GM23248 (cell line): ENCODE data around the gene COL23A1. TPM values are rescaled to one million over a fixed set of nuclear protein-coding genes. Genes with fewer than 3 reads are reported as not detected.

Experiments
- DNase-seq: peaks from one replicate; pipeline ENCODE4 v3.0.0-alpha.2; 2015
- H2AFZ ChIP-seq: fragments of 200-600 bp; sonication (generic); 2 replicates; pipeline ENCODE4 v1.6.1; 2016; ENCODE audit warnings: antibody characterized with exemption
- H3F3A ChIP-seq: fragments of 200-600 bp; sonication (generic); 2 replicates; pipeline ENCODE4 v1.6.1; 2016; ENCODE audit warnings: mild to moderate bottlenecking, antibody characterized with exemption, mixed run types; ENCODE audit not compliant: insufficient read depth
- H3K27ac ChIP-seq: fragments of 200-600 bp; sonication (generic); 2 replicates; pipeline ENCODE4 v1.5.1; 2016; ENCODE audit warnings: mild to moderate bottlenecking
- H3K27me3 ChIP-seq: fragments of 200-600 bp; sonication (generic); replicated peaks from 2 replicates; pipeline ENCODE4 v1.6.1; 2016; ENCODE audit warnings: mild to moderate bottlenecking; ENCODE audit not compliant: insufficient read depth
- H3K36me3 ChIP-seq: fragments of 200-600 bp; sonication (generic); 2 replicates; pipeline ENCODE4 v1.6.1; 2016; ENCODE audit warnings: low read depth, mild to moderate bottlenecking
- H3K4me1 ChIP-seq: fragments of 200-600 bp; sonication (generic); 2 replicates; pipeline ENCODE4 v1.6.1; 2016; ENCODE audit warnings: mild to moderate bottlenecking; ENCODE audit not compliant: insufficient read depth
- H3K4me2 ChIP-seq: fragments of 200-600 bp; sonication (generic); one replicate; pipeline ENCODE4 v1.6.1; 2016; ENCODE audit warnings: mild to moderate bottlenecking; ENCODE audit not compliant: unreplicated experiment
- H3K4me3 ChIP-seq: fragments of 200-600 bp; sonication (generic); 2 replicates; pipeline ENCODE4 v1.5.1; 2016; ENCODE audit warnings: mild to moderate bottlenecking
- H3K79me2 ChIP-seq: fragments of 200-600 bp; sonication (generic); 2 replicates; pipeline ENCODE4 v1.6.1; 2016; ENCODE audit warnings: mild to moderate bottlenecking; ENCODE audit not compliant: insufficient read depth
- H3K9ac ChIP-seq: fragments of 200-600 bp; sonication (generic); 2 replicates; pipeline ENCODE4 v1.6.1; 2016; ENCODE audit warnings: mild to moderate bottlenecking
- H3K9me2 ChIP-seq: fragments of 200-600 bp; sonication (generic); 2 replicates; pipeline ENCODE4 v1.6.1; 2016; ENCODE audit warnings: mixed run types, mild to moderate bottlenecking, moderate library complexity; ENCODE audit not compliant: insufficient read depth
- H3K9me3 ChIP-seq: fragments of 200-600 bp; sonication (generic); one replicate; pipeline ENCODE4 v1.6.1; 2017; ENCODE audit warnings: low read depth
- H4K20me1 ChIP-seq: fragments of 200-600 bp; sonication (generic); 2 replicates; pipeline ENCODE4 v1.6.0; 2016; ENCODE audit not compliant: insufficient read depth
- EZH2 ChIP-seq: fragments of 200-600 bp; sonication (generic); IDR thresholded peaks from 2 replicates; pipeline ENCODE4 v1.6.1; 2018; ENCODE audit warnings: antibody characterized with exemption, mild to moderate bottlenecking; ENCODE audit not compliant: insufficient read depth, poor library complexity, severe bottlenecking
- EZH2phosphoT487 ChIP-seq: fragments of 200-600 bp; sonication (generic); IDR thresholded peaks from 2 replicates; pipeline ENCODE4 v1.6.1; 2018; ENCODE audit warnings: antibody characterized with exemption, moderate library complexity, mild to moderate bottlenecking, low read depth; ENCODE audit not compliant: insufficient read depth
- WGBS, 2 experiments: methylation state at CpG; one replicate each; pipeline ENCODE4 v1.1.6; 2015 to 2017; ENCODE audit warnings: low lambda C conversion rate in 2 of 2, low coverage in 1 of 2; ENCODE audit errors: missing lambda C conversion rate in 2 of 2; 5-methylcytosine and 5-hydroxymethylcytosine counted together
- in situ Hi-C: fragments of 300-500 bp; cut with MboI; formaldehyde crosslinking; loops from 2 replicates; pipeline ENCODE4 v1.15.0; 2020
- polyA plus RNA-seq: library from polyadenylated mRNA; unstranded; fragments of >200 nt; fragmentation: Nextera tagmentation; extraction: Ambion mirVana; gene quantifications from 2 replicates; pipeline ENCODE4 v1.2.1, GENCODE V29; 2016
- total RNA-seq: library from RNA; depleted of rRNA; stranded (reverse); fragments of >200 nt; shearing (Covaris generic); gene quantifications from 2 replicates; pipeline ENCODE4 v1.2.3, GENCODE V29; 2014

The COL23A1 gene
- total and polyA plus RNA-seq, 2 experiments from 2014 or later = not detected

DNA sequence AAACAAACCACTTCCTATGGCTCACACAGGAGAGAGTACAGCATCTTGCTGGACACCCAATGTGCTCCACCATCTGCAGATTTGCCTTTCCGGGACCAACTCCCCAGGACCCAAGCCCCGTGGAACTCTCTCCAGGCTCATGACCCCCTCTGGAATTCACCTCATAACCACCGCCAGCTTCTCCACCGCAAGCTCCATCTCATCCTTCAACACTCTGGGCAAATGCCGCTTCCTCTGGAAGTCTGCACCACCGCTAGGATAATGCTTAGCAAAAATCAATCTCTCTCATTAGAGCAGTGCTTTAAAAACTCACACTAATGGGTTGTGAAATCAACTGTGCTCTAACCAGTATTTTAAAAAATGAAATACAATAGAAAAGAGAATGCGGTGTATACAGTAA is 150.0 kb downstream of the COL23A1 start:
- H3K4me3 ChIP-seq = no peak overlapping the region
- DNase-seq = no peak
- no peak overlapping the region for H3K9ac ChIP-seq
- H3K9me2 ChIP-seq = no peaks in the 10 kb centered on the region
- in situ Hi-C loops = no loop called here
- WGBS, 2 experiments = 65 to 71% methylated on average over 7 of the region's 7 CpGs
- H3K27me3 ChIP-seq = no peaks in the 10 kb centered on the region
- TF ChIP-seq EZH2 (no peak), EZH2phosphoT487 (no peak)
- no peak overlapping the region for H3K4me2 ChIP-seq
- no peaks in the 10 kb centered on the region for H3F3A ChIP-seq
- no peaks in the 10 kb centered on the region for H4K20me1 ChIP-seq
- H3K36me3 ChIP-seq = no peaks in the 10 kb centered on the region
- no peaks in the 10 kb centered on the region for H3K9me3 ChIP-seq
- H3K79me2 ChIP-seq = no peaks in the 10 kb centered on the region
- H3K27ac ChIP-seq = no peak overlapping the region
- no peaks in the 10 kb centered on the region for H3K4me1 ChIP-seq
- no peak overlapping the region for H2AFZ ChIP-seq

DNA sequence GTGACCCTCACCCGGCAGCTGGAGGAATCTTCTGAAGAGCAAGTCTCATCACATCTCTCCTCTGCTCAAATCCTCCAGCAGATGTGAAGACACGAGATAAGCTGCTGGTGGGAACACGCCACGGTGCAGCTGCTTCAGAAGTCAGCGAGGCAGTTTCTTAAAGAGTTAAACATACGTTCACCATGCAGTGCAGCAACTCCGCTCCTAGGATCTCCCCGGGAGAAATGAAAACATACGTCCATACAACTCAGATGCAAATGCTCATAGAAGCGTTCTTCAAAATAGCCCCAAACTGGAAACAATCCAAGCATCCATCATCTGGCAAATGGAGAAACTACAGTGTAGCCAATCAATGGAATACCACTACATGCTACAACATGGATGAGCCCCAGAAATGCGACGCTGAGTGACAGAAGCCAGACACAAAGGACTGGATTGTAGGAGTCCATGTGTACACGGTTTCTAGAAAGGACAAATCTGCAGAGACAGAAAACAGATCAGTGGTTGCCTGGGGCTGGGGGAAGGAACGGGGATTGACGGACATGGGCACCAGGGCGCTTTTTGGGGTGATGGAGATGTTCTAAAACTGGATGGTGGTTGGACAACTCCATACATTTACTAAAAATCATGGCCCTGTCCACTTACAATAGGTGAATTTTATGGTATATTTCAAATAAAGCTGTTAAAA is 150.6 kb downstream of the COL23A1 start:
- H3K36me3 ChIP-seq = no peaks in the 10 kb centered on the region
- no peak overlapping the region for H3K9ac ChIP-seq
- no peak overlapping the region for H3K4me2 ChIP-seq
- H3K9me2 ChIP-seq = no peaks in the 10 kb centered on the region
- no peak for TF ChIP-seq EZH2phosphoT487
- no peak for TF ChIP-seq EZH2
- no peaks in the 10 kb centered on the region for H3K4me1 ChIP-seq
- in situ Hi-C loops = no loop called here
- H2AFZ ChIP-seq = no peak overlapping the region
- no peak overlapping the region for H3K27ac ChIP-seq
- H4K20me1 ChIP-seq = no peaks in the 10 kb centered on the region
- H3K4me3 ChIP-seq = no peak overlapping the region
- H3K79me2 ChIP-seq = no peaks in the 10 kb centered on the region
- no peaks in the 10 kb centered on the region for H3K9me3 ChIP-seq
- no peaks in the 10 kb centered on the region for H3K27me3 ChIP-seq
- WGBS, 2 experiments = 31 to 38% methylated on average over 16 of the region's 16 CpGs
- no peak for DNase-seq
- no peaks in the 10 kb centered on the region for H3F3A ChIP-seq

DNA sequence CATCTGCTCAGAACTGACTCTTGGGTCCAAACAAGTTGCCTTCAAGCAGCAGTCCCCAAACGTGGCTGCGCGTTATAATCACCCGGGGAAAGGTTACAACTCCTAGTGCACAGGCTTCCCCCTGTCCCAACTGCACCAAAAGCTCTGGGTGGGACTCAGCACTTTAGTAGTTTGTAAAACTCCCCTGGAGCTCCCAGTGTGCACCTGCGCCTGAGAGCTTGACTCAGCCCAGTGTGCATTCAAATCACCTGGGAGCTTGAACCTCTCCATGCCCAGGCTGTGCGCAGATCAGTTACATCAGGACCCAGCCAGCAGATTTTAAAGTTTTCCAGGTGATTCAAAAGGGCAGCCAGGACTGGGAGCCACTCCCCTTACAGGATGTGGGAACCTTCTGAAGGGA is 151.4 kb downstream of the COL23A1 start:
- no peak for DNase-seq
- in situ Hi-C loops = no loop called here
- Histone ChIP-seq H3K4me2 (no peak overlapping the region), H2AFZ (no peak overlapping the region), H3K27me3 (no peaks in the 10 kb centered on the region), H3F3A (no peaks in the 10 kb centered on the region), H3K9me3 (no peaks in the 10 kb centered on the region), H3K9ac (no peak overlapping the region), H3K36me3 (no peaks in the 10 kb centered on the region), H3K4me1 (no peaks in the 10 kb centered on the region), H3K9me2 (no peaks in the 10 kb centered on the region), H3K27ac (no peak overlapping the region), H3K79me2 (no peaks in the 10 kb centered on the region), H4K20me1 (no peaks in the 10 kb centered on the region), H3K4me3 (no peak overlapping the region)
- WGBS, 2 experiments = 48 to 55% methylated on average over 6 of the region's 6 CpGs
- no peak for TF ChIP-seq EZH2phosphoT487
- no peak for TF ChIP-seq EZH2

DNA sequence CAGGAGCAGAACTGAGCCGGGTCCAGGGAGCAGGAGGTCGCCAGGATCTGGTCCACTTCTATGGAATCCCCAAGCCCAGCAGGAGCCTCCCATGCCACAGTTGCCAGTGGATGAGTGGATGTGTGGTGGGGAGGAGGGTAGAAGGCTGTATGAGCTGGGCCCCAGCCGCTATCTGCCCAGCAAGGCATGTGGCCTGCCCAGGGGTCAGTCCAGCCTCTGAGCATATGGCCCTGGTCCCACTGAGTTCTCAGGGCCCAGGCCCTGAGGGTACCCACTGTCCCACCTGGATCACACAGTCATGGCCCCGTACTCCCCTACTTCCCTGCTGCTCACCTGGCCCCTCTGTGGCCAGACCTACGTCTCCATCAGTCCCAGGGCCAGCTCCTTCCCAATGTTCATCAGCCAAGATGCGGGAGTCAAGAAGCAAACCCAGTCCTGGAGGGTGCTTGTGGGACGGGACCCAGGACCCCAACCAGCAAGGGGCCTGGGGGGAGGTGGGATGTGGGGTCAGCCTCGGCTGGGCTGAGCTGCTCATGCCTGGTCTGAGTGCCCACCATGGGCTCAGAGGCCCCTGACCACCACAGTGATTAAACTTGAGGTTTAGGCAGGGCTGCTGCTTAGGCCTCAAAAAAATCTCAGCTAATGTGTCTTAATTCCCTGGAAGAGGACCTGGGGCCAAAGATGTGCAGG is 152.7 kb downstream of the COL23A1 start:
- Histone ChIP-seq H3K9me3 (no peaks in the 10 kb centered on the region), H3K79me2 (no peaks in the 10 kb centered on the region), H3K27me3 (no peaks in the 10 kb centered on the region), H2AFZ (no peak overlapping the region), H3K27ac (no peak overlapping the region), H3K36me3 (no peaks in the 10 kb centered on the region), H3K4me1 (no peaks in the 10 kb centered on the region), H3K4me3 (no peak overlapping the region), H4K20me1 (no peaks in the 10 kb centered on the region), H3K9me2 (no peaks in the 10 kb centered on the region), H3K4me2 (no peak overlapping the region), H3K9ac (no peak overlapping the region), H3F3A (no peaks in the 10 kb centered on the region)
- WGBS, 2 experiments = 28 to 35% methylated on average over 8 of the region's 8 CpGs
- DNase-seq = no peak
- in situ Hi-C loops = no loop called here
- TF ChIP-seq EZH2phosphoT487 (no peak), EZH2 (no peak)
